ENCODE data around the gene TMEM132D.

The TMEM132D gene

GRCh38 chr12:129716825-129717224 lies 187.0 kb downstream of the TMEM132D start:
- in situ Hi-C loops (cut with MboI; ENCODE audit: low sequenced_read_pairs), result no loop called here

GRCh38 chr12:129706716-129707115 lies 197.1 kb downstream of the TMEM132D start:
- in situ Hi-C loops (cut with MboI; ENCODE audit: low sequenced_read_pairs), result no loop called here
- no peaks in the 10 kb centered on the region for H3K36me3 ChIP-seq (replicated peaks)

More at GRCh38 chr12:129716825-129717224, 187.0 kb downstream of the TMEM132D start:
- Histone ChIP-seq H3K9me3 (no peaks in the 10 kb centered on the region), H3K4me1 (no peaks in the 10 kb centered on the region), H3K4me3 (no peak overlapping the region), H3K36me3 (replicated peaks) (no peaks in the 10 kb centered on the region), H3K27me3 (ENCODE audit: low read depth) (no peaks in the 10 kb centered on the region)
- no peak for DNase-seq (ENCODE audit: low spot score in 2 of 2)

GRCh38 chr12:129704232-129704830 lies 199.5 kb downstream of the TMEM132D start:
- H3K27me3 ChIP-seq (ENCODE audit: low read depth), result no peaks in the 10 kb centered on the region
- no peak overlapping the region for H3K4me3 ChIP-seq
- H3K36me3 ChIP-seq (replicated peaks), result no peaks in the 10 kb centered on the region
- no peaks in the 10 kb centered on the region for H3K4me1 ChIP-seq
- in situ Hi-C loops (cut with MboI; ENCODE audit: low sequenced_read_pairs), result no loop called here
- 0 out of 2 replicates have a peak, but pooled peaks cover 2% of the 10 kb centered on the region for H3K9me3 ChIP-seq
- no peak for DNase-seq (ENCODE audit: low spot score in 2 of 2)

More at GRCh38 chr12:129706716-129707115, 197.1 kb downstream of the TMEM132D start:
- Histone ChIP-seq H3K4me3 (no peak overlapping the region), H3K27me3 (ENCODE audit: low read depth) (no peaks in the 10 kb centered on the region), H3K4me1 (no peaks in the 10 kb centered on the region), H3K9me3 (0 out of 2 replicates have a peak, but pooled peaks cover 2% of the 10 kb centered on the region)
- no peak for DNase-seq (ENCODE audit: low spot score in 2 of 2)

- Histone ChIP-seq H3K4me1 (no peaks in the 10 kb centered on the region), H3K4me3 (no peak overlapping the region), H3K36me3 (replicated peaks) (no peaks in the 10 kb centered on the region), H3K9me3 (0 out of 2 replicates have a peak, but pooled peaks cover 2% of the 10 kb centered on the region), H3K27me3 (ENCODE audit: low read depth) (no peaks in the 10 kb centered on the region)
- in situ Hi-C loops (cut with MboI; ENCODE audit: low sequenced_read_pairs), result no loop called here
- no peak for DNase-seq (ENCODE audit: low spot score in 2 of 2)
Observed at GRCh38 chr12:129701631-129702101, 202.2 kb downstream of the TMEM132D start.

- Histone ChIP-seq H3K9me3 (no peaks in the 10 kb centered on the region), H3K4me1 (no peaks in the 10 kb centered on the region), H3K36me3 (replicated peaks) (no peaks in the 10 kb centered on the region), H3K27me3 (ENCODE audit: low read depth) (no peaks in the 10 kb centered on the region), H3K4me3 (no peak overlapping the region)
- DNase-seq (ENCODE audit: low spot score in 2 of 2), result no peak
- in situ Hi-C loops (cut with MboI; ENCODE audit: low sequenced_read_pairs), result no loop called here
Observed at GRCh38 chr12:129700036-129700435, 203.8 kb downstream of the TMEM132D start.

GRCh38 chr12:129696926-129697325 lies 206.9 kb downstream of the TMEM132D start:
- H3K9me3 ChIP-seq, result no peaks in the 10 kb centered on the region; the same call in 1 of the 2 replicates
- in situ Hi-C loops (cut with MboI; ENCODE audit: low sequenced_read_pairs), result no loop called here
- H3K36me3 ChIP-seq (replicated peaks), result no peaks in the 10 kb centered on the region
- H3K4me3 ChIP-seq, result no peak overlapping the region
- H3K4me1 ChIP-seq, result no peaks in the 10 kb centered on the region
- DNase-seq (ENCODE audit: low spot score in 2 of 2), result no peak
- no peaks in the 10 kb centered on the region for H3K27me3 ChIP-seq (ENCODE audit: low read depth)

- in situ Hi-C loops (cut with MboI; ENCODE audit: low sequenced_read_pairs), result no loop called here
- no peak overlapping the region for H3K4me3 ChIP-seq
- no peaks in the 10 kb centered on the region for H3K4me1 ChIP-seq
- no peak for DNase-seq (ENCODE audit: low spot score in 2 of 2)
- H3K27me3 ChIP-seq (ENCODE audit: low read depth), result no peaks in the 10 kb centered on the region
- H3K36me3 ChIP-seq (replicated peaks), result no peaks in the 10 kb centered on the region
- H3K9me3 ChIP-seq, result no peaks in the 10 kb centered on the region; the same call in 1 of the 2 replicates
Observed at GRCh38 chr12:129696405-129696804, 207.4 kb downstream of the TMEM132D start.

GRCh38 chr12:129693731-129694130 lies 210.1 kb downstream of the TMEM132D start:
- Histone ChIP-seq H3K27me3 (ENCODE audit: low read depth) (no peaks in the 10 kb centered on the region), H3K4me1 (no peaks in the 10 kb centered on the region), H3K36me3 (replicated peaks) (no peaks in the 10 kb centered on the region), H3K4me3 (no peak overlapping the region), H3K9me3 (no peaks in the 10 kb centered on the region; the same call in 1 of the 2 replicates)
- in situ Hi-C loops (cut with MboI; ENCODE audit: low sequenced_read_pairs), result no loop called here
- DNase-seq (ENCODE audit: low spot score in 2 of 2), result no peak

GRCh38 chr12:129687731-129688130 lies 216.1 kb downstream of the TMEM132D start:
- no peaks in the 10 kb centered on the region for H3K36me3 ChIP-seq (replicated peaks)
- no peak overlapping the region for H3K4me3 ChIP-seq
- no peaks in the 10 kb centered on the region; the same call in 1 of the 2 replicates for H3K9me3 ChIP-seq
- no peaks in the 10 kb centered on the region for H3K27me3 ChIP-seq (ENCODE audit: low read depth)
- no peaks in the 10 kb centered on the region for H3K4me1 ChIP-seq
- no peak for DNase-seq (ENCODE audit: low spot score in 2 of 2)
- in situ Hi-C loops (cut with MboI; ENCODE audit: low sequenced_read_pairs), result no loop called here

- DNase-seq (ENCODE audit: low spot score in 2 of 2), result no peak
- Histone ChIP-seq H3K4me3 (no peak overlapping the region), H3K27me3 (ENCODE audit: low read depth) (no peaks in the 10 kb centered on the region), H3K9me3 (no peaks in the 10 kb centered on the region), H3K4me1 (no peaks in the 10 kb centered on the region), H3K36me3 (replicated peaks) (no peaks in the 10 kb centered on the region)
- in situ Hi-C loops (cut with MboI; ENCODE audit: low sequenced_read_pairs), result no loop called here
Observed at GRCh38 chr12:129681830-129682229, 222.0 kb downstream of the TMEM132D start.

GRCh38 chr12:129681151-129681550 lies 222.7 kb downstream of the TMEM132D start:
- no peaks in the 10 kb centered on the region for H3K9me3 ChIP-seq
- no peak for DNase-seq (ENCODE audit: low spot score in 2 of 2)
- in situ Hi-C loops (cut with MboI; ENCODE audit: low sequenced_read_pairs), result no loop called here
- H3K36me3 ChIP-seq (replicated peaks), result no peaks in the 10 kb centered on the region
- H3K4me1 ChIP-seq, result no peaks in the 10 kb centered on the region
- no peaks in the 10 kb centered on the region for H3K27me3 ChIP-seq (ENCODE audit: low read depth)
- H3K4me3 ChIP-seq, result no peak overlapping the region

GRCh38 chr12:129676411-129676810 lies 227.4 kb downstream of the TMEM132D start:
- Histone ChIP-seq H3K4me3 (no peak overlapping the region), H3K27me3 (ENCODE audit: low read depth) (no peaks in the 10 kb centered on the region), H3K36me3 (replicated peaks) (no peaks in the 10 kb centered on the region), H3K9me3 (no peaks in the 10 kb centered on the region), H3K4me1 (no peaks in the 10 kb centered on the region)
- in situ Hi-C loops (cut with MboI; ENCODE audit: low sequenced_read_pairs), result no loop called here
- no peak for DNase-seq (ENCODE audit: low spot score in 2 of 2)

- no peak overlapping the region for H3K4me3 ChIP-seq
- no peaks in the 10 kb centered on the region for H3K4me1 ChIP-seq
- DNase-seq (ENCODE audit: low spot score in 2 of 2), result no peak
- no peaks in the 10 kb centered on the region for H3K36me3 ChIP-seq (replicated peaks)
- in situ Hi-C loops (cut with MboI; ENCODE audit: low sequenced_read_pairs), result no loop called here
- no peaks in the 10 kb centered on the region for H3K9me3 ChIP-seq
- no peaks in the 10 kb centered on the region for H3K27me3 ChIP-seq (ENCODE audit: low read depth)
Observed at GRCh38 chr12:129675947-129676346, 227.9 kb downstream of the TMEM132D start.

GRCh38 chr12:129675496-129675895 lies 228.3 kb downstream of the TMEM132D start:
- Histone ChIP-seq H3K9me3 (no peaks in the 10 kb centered on the region), H3K4me3 (no peak overlapping the region), H3K36me3 (replicated peaks) (no peaks in the 10 kb centered on the region), H3K27me3 (ENCODE audit: low read depth) (no peaks in the 10 kb centered on the region), H3K4me1 (no peaks in the 10 kb centered on the region)
- no peak for DNase-seq (ENCODE audit: low spot score in 2 of 2)
- in situ Hi-C loops (cut with MboI; ENCODE audit: low sequenced_read_pairs), result no loop called here

GRCh38 chr12:129673806-129674205 lies 230.0 kb downstream of the TMEM132D start:
- H3K4me1 ChIP-seq, result no peaks in the 10 kb centered on the region
- no peaks in the 10 kb centered on the region for H3K27me3 ChIP-seq (ENCODE audit: low read depth)
- H3K36me3 ChIP-seq (replicated peaks), result no peaks in the 10 kb centered on the region
- no peak overlapping the region for H3K4me3 ChIP-seq
- no peaks in the 10 kb centered on the region for H3K9me3 ChIP-seq
- in situ Hi-C loops (cut with MboI; ENCODE audit: low sequenced_read_pairs), result no loop called here
- DNase-seq (ENCODE audit: low spot score in 2 of 2), result no peak

Measured in HAP-1 (cell line).